Endothelial cell of umbilical vein (primary cell): ENCODE results near the gene TNFRSF19. TPM values are rescaled to one million over a fixed set of nuclear protein-coding genes. Genes with fewer than 3 reads are reported as not detected.

ENCODE experiments used
- BruUV-seq: library from RNA; stranded (reverse); fragments of 400-500 nt; replicated peaks from 2 replicates; lab custom pipeline; 2021; lab: Mats Ljungman, UMichigan
- CTCF ChIA-PET: fragments of 300-600, 350-600 bp; sonication (Branson Sonifier 250); formaldehyde crosslinking; loops from one replicate; lab custom pipeline; 2021; ENCODE audit warnings: antibody characterized with exemption, inconsistent platforms; lab: Charles Lee
- POLR2A ChIA-PET: fragments of 300-600, 350-600 bp; sonication (Branson Sonifier 250); formaldehyde crosslinking; loops from one replicate; lab custom pipeline; 2021; ENCODE audit warnings: antibody characterized with exemption, inconsistent platforms; lab: Charles Lee
- DNase-seq: peaks from one replicate; pipeline ENCODE4 v3.0.0-alpha.2; 2011; ENCODE audit warnings: low read depth, low spot score
- FAIRE-seq: peaks from 2 replicates; lab custom pipeline; 2011; peaks lifted over from hg19 to GRCh38; lab: Jason Lieb, UNC
- H2AFZ ChIP-seq: 2 replicates; pipeline ENCODE4 v1.6.0; 2012; ENCODE audit warnings: low read depth, low read length, control low read depth, inconsistent platforms
- H3K27ac ChIP-seq: 2 replicates; pipeline ENCODE4 v1.5.1; 2011; ENCODE audit warnings: low read depth, mild to moderate bottlenecking, control low read depth, low read length, moderate library complexity; ENCODE audit not compliant: insufficient read depth
- H3K27me3 ChIP-seq, 2 experiments: 2 replicates each; pipeline versions ENCODE4 v1.6.0 to v1.6.1; 2011; ENCODE audit warnings: low read length in 2 of 2, mixed read lengths in 1 of 2; ENCODE audit not compliant: control insufficient read depth in 2 of 2, insufficient read depth in 2 of 2
- H3K36me3 ChIP-seq, 2 experiments: 2 replicates in 1 of 2; 3 replicates in 1 of 2; pipeline ENCODE4 v1.5.1; 2011; ENCODE audit warnings: low read length in 2 of 2, mild to moderate bottlenecking in 1 of 2, moderate library complexity in 1 of 2; ENCODE audit not compliant: control insufficient read depth in 2 of 2, insufficient read depth in 2 of 2; ENCODE audit errors: extremely low read depth in 1 of 2
- H3K4me1 ChIP-seq: 3 replicates; pipeline ENCODE4 v1.5.1; 2011; ENCODE audit warnings: mild to moderate bottlenecking, low read length; ENCODE audit not compliant: control insufficient read depth, insufficient read depth; ENCODE audit errors: extremely low read depth
- H3K4me2 ChIP-seq: 2 replicates; pipeline ENCODE4 v1.6.1; 2011; ENCODE audit warnings: low read length, control low read depth, mixed read lengths; ENCODE audit not compliant: insufficient read depth
- H3K4me3 ChIP-seq, 3 experiments: fragments of 200-600 bp in 1 of 3; sonication (generic), shearing (Covaris generic) in 1 of 3; replicated peaks in 1 of 3; 2 replicates each; pipeline ENCODE4 v1.5.1; 2011 to 2016; ENCODE audit warnings: control low read depth in 3 of 3, low read length in 3 of 3, mild to moderate bottlenecking in 2 of 3, inconsistent platforms in 1 of 3, low read depth in 1 of 3, moderate library complexity in 1 of 3; ENCODE audit not compliant: insufficient read depth in 1 of 3
- H3K79me2 ChIP-seq: 2 replicates; pipeline ENCODE4 v1.6.0; 2012; ENCODE audit warnings: low read length, inconsistent platforms; ENCODE audit not compliant: control insufficient read depth, insufficient read depth
- H3K9ac ChIP-seq: replicated peaks from 2 replicates; pipeline ENCODE3; 2011; ENCODE audit warnings: low read length, control low read depth; ENCODE audit not compliant: insufficient read depth; ENCODE audit errors: extremely low read depth
- H3K9me1 ChIP-seq: replicated peaks from 3 replicates; pipeline ENCODE4 v1.6.0; 2011; ENCODE audit warnings: mild to moderate bottlenecking, low read length; ENCODE audit not compliant: control insufficient read depth, insufficient read depth; ENCODE audit errors: extremely low read depth
- H3K9me3 ChIP-seq: replicated peaks from 2 replicates; pipeline ENCODE4 v1.5.1; 2012; ENCODE audit warnings: low read length, inconsistent platforms; ENCODE audit not compliant: control insufficient read depth, insufficient read depth
- H4K20me1 ChIP-seq: replicated peaks from 2 replicates; pipeline ENCODE3; 2011; ENCODE audit warnings: mild to moderate bottlenecking, low read length; ENCODE audit not compliant: control insufficient read depth, insufficient read depth; ENCODE audit errors: extremely low read depth
- CTCF ChIP-seq, 2 donors: IDR thresholded peaks; 1 replicate in 1 of 2; 2 replicates in 1 of 2; pipeline ENCODE4 v1.5.1; 2011; ENCODE audit warnings: low read length in 2 of 2, mild to moderate bottlenecking in 2 of 2, moderate library complexity in 2 of 2, control low read depth in 1 of 2, inconsistent platforms in 1 of 2, low read depth in 1 of 2; ENCODE audit not compliant: insufficient read depth in 1 of 2; ENCODE audit errors: extremely low read depth in 1 of 2
- EZH2 ChIP-seq: IDR thresholded peaks from 2 replicates; pipeline ENCODE4 v1.6.1; 2012; ENCODE audit warnings: borderline replicate concordance, low read depth, mild to moderate bottlenecking, moderate library complexity, low read length, inconsistent platforms; ENCODE audit not compliant: severe bottlenecking
- FOS ChIP-seq: IDR thresholded peaks from 2 replicates; pipeline ENCODE4 v1.6.1; 2011; ENCODE audit warnings: mild to moderate bottlenecking, low read length, moderate library complexity, borderline replicate concordance; ENCODE audit not compliant: insufficient read depth
- GATA2 ChIP-seq: IDR thresholded peaks from 2 replicates; pipeline ENCODE4 v1.7.0; 2011; ENCODE audit warnings: low read depth, mild to moderate bottlenecking, moderate library complexity, mixed read lengths, low read length; ENCODE audit not compliant: insufficient read length, insufficient read depth
- JUN ChIP-seq: IDR thresholded peaks from 2 replicates; pipeline ENCODE4 v1.6.1; 2011; ENCODE audit warnings: borderline replicate concordance, low read depth; ENCODE audit not compliant: insufficient read length, insufficient read depth
- MYC ChIP-seq: IDR thresholded peaks from one replicate; pipeline ENCODE4 v1.6.1; 2011; ENCODE audit warnings: mild to moderate bottlenecking, low read depth, low read length
- POLR2A ChIP-seq: IDR thresholded peaks from 2 replicates; pipeline ENCODE4 v1.6.1; 2012; ENCODE audit warnings: low read depth, mild to moderate bottlenecking, control low read depth, low read length
- POLR2AphosphoS5 ChIP-seq: IDR thresholded peaks from 2 replicates; pipeline ENCODE4 v1.6.1; 2012; ENCODE audit warnings: low read depth, mild to moderate bottlenecking, control low read depth, low read length, moderate library complexity; ENCODE audit not compliant: insufficient read depth
- dilution Hi-C: fragments of 300-500 bp; cut with MboI; formaldehyde crosslinking; loops from one replicate; pipeline ENCODE4 v1.15.0; 2019; ENCODE audit warnings: low sequenced_read_pairs; ENCODE audit not compliant: extremely low pct_ligation_motif_present
- intact Hi-C: fragments of 100-400 bp; cut with micrococcal nuclease; formaldehyde crosslinking; loops from one replicate; pipeline ENCODE4 v1.10.0; 2022
- polyA plus RNA-seq, 4 experiments: library from polyadenylated mRNA; depleted of rRNA in 3 of 4; stranded (reverse) in 3 of 4; unstranded in 1 of 4; fragments of >200 nt; gene quantifications; 2 replicates each; pipeline versions ENCODE4 v1.2.1 to v1.2.3, GENCODE V29; 2011 to 2012; ENCODE audit warnings: missing spikeins in 1 of 4
- total RNA-seq: library from RNA; stranded (reverse); gene quantifications from 2 replicates; pipeline ENCODE4 v1.2.3, GENCODE V29; 2021
- TF ChIP-seq, protein P1 (sequence below): IDR thresholded peaks from 2 replicates; pipeline ENCODE4 v1.6.1; 2011; ENCODE audit not compliant: insufficient read depth, insufficient read length

TNFRSF19 gene
- total and polyA plus RNA-seq, 2 donors (not counting 3 experiments of a cell fraction or from before 2014, with no cell fraction given) = 0.23 to 0.29 TPM

DNA sequence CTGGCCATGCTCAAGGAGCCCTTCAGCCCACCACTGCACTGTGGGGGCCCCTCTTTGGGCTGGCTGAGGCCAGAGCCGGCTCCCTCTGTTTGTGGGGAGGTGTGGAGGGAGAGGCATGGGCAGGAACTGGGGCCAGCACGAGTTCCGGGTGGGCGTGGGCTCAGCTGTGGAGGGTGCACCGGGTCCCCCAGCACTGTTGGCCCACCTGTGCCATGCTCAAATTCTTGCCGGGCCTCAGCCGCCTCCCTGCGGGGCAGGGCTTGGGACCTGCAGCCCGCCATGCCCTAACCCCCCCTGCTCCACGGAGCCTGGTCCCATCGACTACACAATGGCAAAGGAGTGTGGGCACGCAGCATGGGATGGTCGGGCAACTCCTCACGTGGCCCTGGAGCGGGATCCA, 38.8 kb upstream of the TNFRSF19 start:
- no peak for FAIRE-seq

More for the DNA sequence above, 38.8 kb upstream of the TNFRSF19 start:
- Histone ChIP-seq H3K4me1 (no peaks in the 10 kb centered on the region), H3K4me3 (no peak overlapping the region), H3K27me3 (peaks cover 0 to 9% of the 10 kb centered on the region in 2 experiments), H3K9ac (no peak overlapping the region), H3K9me3 (no peaks in the 10 kb centered on the region), H3K9me1 (no peaks in the 10 kb centered on the region), H3K27ac (no peak overlapping the region), H4K20me1 (no peaks in the 10 kb centered on the region), H3K79me2 (no peaks in the 10 kb centered on the region), H3K4me2 (no peak overlapping the region), H2AFZ (no peak overlapping the region), H3K36me3 (no peaks in the 10 kb centered on the region)
- ChIA-PET CTCF (no interaction called here), POLR2A (no interaction called here)
- no peak for DNase-seq
- TF ChIP-seq GATA2 (no peak), EZH2 (no peak), POLR2AphosphoS5 (no peak), FOS (no peak), MYC (no peak), POLR2A (no peak), CTCF (IDR thresholded peaks at IDR 0.05; ENCODE audit: extremely low read depth in 1 of 2, insufficient read depth in 1 of 2, low read depth in 1 of 2, low read length in 2 of 2) (no peak), JUN (no peak)
- TF ChIP-seq, protein P1, sequence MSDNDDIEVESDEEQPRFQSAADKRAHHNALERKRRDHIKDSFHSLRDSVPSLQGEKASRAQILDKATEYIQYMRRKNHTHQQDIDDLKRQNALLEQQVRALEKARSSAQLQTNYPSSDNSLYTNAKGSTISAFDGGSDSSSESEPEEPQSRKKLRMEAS = no peak
- no TSS peak for BruUV-seq
- dilution Hi-C loops = no loop called here
- intact Hi-C loops = no loop called here
